D721Med (cell line): ENCODE data around the gene RAB27B.
"Not testable (repeated sequence)": the region's sequence is repeated elsewhere in the genome, so short reads cannot be mapped to it uniquely, and the experiment has no call there.

Experiments used
- DNase-seq: peaks from one replicate; pipeline ENCODE4 v3.0.0; 2011; ENCODE audit warnings: low spot score; ENCODE audit not compliant: insufficient read length
- FAIRE-seq: peaks from 2 replicates; lab custom pipeline; 2011; peaks lifted over from hg19 to GRCh38; lab: Jason Lieb, UNC
- CTCF ChIP-seq: IDR thresholded peaks from 2 replicates; pipeline ENCODE4 v1.5.1; 2012; ENCODE audit warnings: mild to moderate bottlenecking, control low read depth; ENCODE audit not compliant: insufficient read depth; ENCODE audit errors: missing control alignments

RAB27B gene

GRCh38 chr18:54849683-54850082 is 21.4 kb downstream of the RAB27B start:
- DNase-seq (no peak), FAIRE-seq (peak; percentile 94)
- TF ChIP-seq CTCF = no peak

DNA sequence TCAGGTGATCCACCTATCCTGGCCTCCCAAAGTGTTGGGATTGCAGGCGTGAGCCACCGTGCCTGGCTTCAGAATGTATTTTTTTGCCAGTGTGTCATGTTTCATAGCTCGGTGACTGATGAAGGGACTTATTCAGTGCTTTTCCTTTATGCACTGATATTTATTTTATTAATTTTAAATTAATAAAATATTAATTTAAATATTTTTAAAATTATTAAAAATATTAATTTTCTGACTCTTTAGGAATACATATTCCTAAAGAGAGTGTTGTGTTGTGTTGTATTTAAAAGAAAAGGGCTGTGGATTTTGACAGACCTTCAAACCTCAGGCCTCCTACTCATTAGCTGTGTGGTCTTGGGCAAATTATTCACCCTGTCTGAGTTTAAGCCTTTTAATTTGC is 22.3 kb downstream of the RAB27B start:
- DNase-seq = no peak
- FAIRE-seq = no peak
- TF ChIP-seq CTCF = no peak

GRCh38 chr18:54852780-54853675 is 24.8 kb downstream of the RAB27B start:
- TF ChIP-seq CTCF = no peak
- peak; percentile 98 for FAIRE-seq
- no peak for DNase-seq

DNA sequence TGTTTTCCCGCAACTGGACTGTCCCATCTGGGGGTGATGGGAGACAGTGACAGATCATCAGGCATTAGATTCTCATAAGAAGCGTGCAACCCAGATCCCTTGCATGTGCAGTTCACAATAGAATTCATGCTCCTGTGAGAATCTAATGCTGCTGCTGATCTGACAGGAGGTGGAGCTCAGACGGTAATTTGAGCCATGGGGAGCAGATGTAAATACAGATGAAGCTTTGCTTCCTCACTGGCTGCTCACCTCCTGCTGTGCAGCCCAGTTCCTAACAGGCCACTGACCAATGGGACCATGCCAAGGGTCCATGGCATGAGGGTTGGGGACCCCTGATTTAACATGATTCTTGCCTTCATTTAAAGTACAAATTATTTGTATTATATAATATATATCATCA is 26.8 kb downstream of the RAB27B start:
- not testable (repeated sequence) for DNase-seq
- FAIRE-seq = peak; percentile 21

- DNase-seq (no peak), FAIRE-seq (no peak)
- TF ChIP-seq CTCF = no peak
Measured at GRCh38 chr18:54856105-54856646, 27.9 kb downstream of the RAB27B start.

GRCh38 chr18:54857499-54857898 is 29.2 kb downstream of the RAB27B start:
- no peak for DNase-seq
- TF ChIP-seq CTCF = no peak
- FAIRE-seq = peak; percentile 98

- DNase-seq (no peak), FAIRE-seq (peak; percentile 98)
- no peak for TF ChIP-seq CTCF
Measured at GRCh38 chr18:54859667-54860421, 31.6 kb downstream of the RAB27B start.
